ENCODE results near the gene MLXIPL. TPM values are rescaled to one million over a fixed set of nuclear protein-coding genes. Genes with fewer than 3 reads are reported as not detected.

Gene MLXIPL
- total and polyA plus RNA-seq, 4 donors = 50.3 to 384 (median 232) TPM

- DNase-seq (ENCODE audit: low spot score) = no peak
- Histone ChIP-seq H3K27me3 (ENCODE audit: control insufficient read depth in 4 of 4, insufficient read depth in 4 of 4, low read length in 3 of 4) (no peaks in the 10 kb centered on the region), H3K36me3 (ENCODE audit: control insufficient read depth in 4 of 4, insufficient read depth in 3 of 4, low read depth in 1 of 4, low read length in 3 of 4) (no peaks in the 10 kb centered on the region), H3K4me1 (ENCODE audit: control insufficient read depth in 4 of 4, insufficient read depth in 4 of 4, low read length in 3 of 4) (peaks cover 2 to 30% (median 22%) of the 10 kb centered on the region in 4 donors), H3K9ac (ENCODE audit: low read depth in 1 of 2, low read length in 2 of 2) (peak overlapping the region; percentile 18 to 60), H3K9me3 (ENCODE audit: control insufficient read depth in 4 of 4, low read length in 3 of 4) (no peaks in the 10 kb centered on the region), H3K4me3 (ENCODE audit: low read depth in 1 of 3, low read length in 3 of 3) (peak overlapping the region; percentile 61 to 80 (median 67)), H3K27ac (ENCODE audit: low read depth in 1 of 2, low read length in 2 of 2) (peak overlapping the region; percentile 3 to 39)
- TF ChIP-seq HNF4G (IDR thresholded peaks at IDR 0.05) (no peak), FOXA2 (IDR thresholded peaks at IDR 0.05) (no peak), REST (IDR thresholded peaks at IDR 0.05) (no peak), YY1 (IDR thresholded peaks at IDR 0.05) (no peak), RXRA (IDR thresholded peaks at IDR 0.05) (no peak), GABPA (IDR thresholded peaks at IDR 0.05 in 1 of 2, conservative IDR thresholded peaks at IDR 0.05 in 1 of 2) (no peak), NR2F2 (IDR thresholded peaks at IDR 0.05) (no peak), TAF1 (conservative IDR thresholded peaks at IDR 0.05) (no peak), SP1 (IDR thresholded peaks at IDR 0.05) (no peak), EGR1 (IDR thresholded peaks at IDR 0.05; ENCODE audit: low read depth in 2 of 2) (no peak), JUND (IDR thresholded peaks at IDR 0.05) (no peak), RAD21 (IDR thresholded peaks at IDR 0.05) (no peak), HNF4A (conservative IDR thresholded peaks at IDR 0.05) (no peak), FOXA1 (IDR thresholded peaks at IDR 0.05) (no peak)
- TF ChIP-seq, protein P1, sequence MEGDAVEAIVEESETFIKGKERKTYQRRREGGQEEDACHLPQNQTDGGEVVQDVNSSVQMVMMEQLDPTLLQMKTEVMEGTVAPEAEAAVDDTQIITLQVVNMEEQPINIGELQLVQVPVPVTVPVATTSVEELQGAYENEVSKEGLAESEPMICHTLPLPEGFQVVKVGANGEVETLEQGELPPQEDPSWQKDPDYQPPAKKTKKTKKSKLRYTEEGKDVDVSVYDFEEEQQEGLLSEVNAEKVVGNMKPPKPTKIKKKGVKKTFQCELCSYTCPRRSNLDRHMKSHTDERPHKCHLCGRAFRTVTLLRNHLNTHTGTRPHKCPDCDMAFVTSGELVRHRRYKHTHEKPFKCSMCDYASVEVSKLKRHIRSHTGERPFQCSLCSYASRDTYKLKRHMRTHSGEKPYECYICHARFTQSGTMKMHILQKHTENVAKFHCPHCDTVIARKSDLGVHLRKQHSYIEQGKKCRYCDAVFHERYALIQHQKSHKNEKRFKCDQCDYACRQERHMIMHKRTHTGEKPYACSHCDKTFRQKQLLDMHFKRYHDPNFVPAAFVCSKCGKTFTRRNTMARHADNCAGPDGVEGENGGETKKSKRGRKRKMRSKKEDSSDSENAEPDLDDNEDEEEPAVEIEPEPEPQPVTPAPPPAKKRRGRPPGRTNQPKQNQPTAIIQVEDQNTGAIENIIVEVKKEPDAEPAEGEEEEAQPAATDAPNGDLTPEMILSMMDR (IDR thresholded peaks at IDR 0.05; ENCODE audit: low read depth, low read length, missing input control) = no peak
- TF ChIP-seq, protein P2, sequence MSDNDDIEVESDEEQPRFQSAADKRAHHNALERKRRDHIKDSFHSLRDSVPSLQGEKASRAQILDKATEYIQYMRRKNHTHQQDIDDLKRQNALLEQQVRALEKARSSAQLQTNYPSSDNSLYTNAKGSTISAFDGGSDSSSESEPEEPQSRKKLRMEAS (IDR thresholded peaks at IDR 0.05) = no peak
- TF ChIP-seq, protein P3, sequence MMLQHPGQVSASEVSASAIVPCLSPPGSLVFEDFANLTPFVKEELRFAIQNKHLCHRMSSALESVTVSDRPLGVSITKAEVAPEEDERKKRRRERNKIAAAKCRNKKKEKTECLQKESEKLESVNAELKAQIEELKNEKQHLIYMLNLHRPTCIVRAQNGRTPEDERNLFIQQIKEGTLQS (IDR thresholded peaks at IDR 0.05) = no peak
- TF ChIP-seq, protein P4, sequence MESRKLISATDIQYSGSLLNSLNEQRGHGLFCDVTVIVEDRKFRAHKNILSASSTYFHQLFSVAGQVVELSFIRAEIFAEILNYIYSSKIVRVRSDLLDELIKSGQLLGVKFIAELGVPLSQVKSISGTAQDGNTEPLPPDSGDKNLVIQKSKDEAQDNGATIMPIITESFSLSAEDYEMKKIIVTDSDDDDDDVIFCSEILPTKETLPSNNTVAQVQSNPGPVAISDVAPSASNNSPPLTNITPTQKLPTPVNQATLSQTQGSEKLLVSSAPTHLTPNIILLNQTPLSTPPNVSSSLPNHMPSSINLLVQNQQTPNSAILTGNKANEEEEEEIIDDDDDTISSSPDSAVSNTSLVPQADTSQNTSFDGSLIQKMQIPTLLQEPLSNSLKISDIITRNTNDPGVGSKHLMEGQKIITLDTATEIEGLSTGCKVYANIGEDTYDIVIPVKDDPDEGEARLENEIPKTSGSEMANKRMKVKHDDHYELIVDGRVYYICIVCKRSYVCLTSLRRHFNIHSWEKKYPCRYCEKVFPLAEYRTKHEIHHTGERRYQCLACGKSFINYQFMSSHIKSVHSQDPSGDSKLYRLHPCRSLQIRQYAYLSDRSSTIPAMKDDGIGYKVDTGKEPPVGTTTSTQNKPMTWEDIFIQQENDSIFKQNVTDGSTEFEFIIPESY (IDR thresholded peaks at IDR 0.05) = no peak
- WGBS = 25% methylated on average over 16 of the region's 16 CpGs
These were observed 22.7 kb upstream of the MLXIPL start for GRCh38 chr7:73646785-73647724.

All from liver (tissue), 9 donors.